ENCODE data around the gene COIL. TPM values are rescaled to one million over a fixed set of nuclear protein-coding genes. Genes with fewer than 3 reads are reported as not detected.

The COIL gene
- total RNA-seq (2022; extraction: Qiagen RNA extraction) = 15.5 to 18.5 TPM (median 15.8 TPM) in 5 replicates

GRCh38 chr17:56960596-56961538 lies at the start of gene COIL:
TSS of gene COIL (minus strand) at chr17:56961050. CDS start at chr17:56961019, 31 bp downstream.

GRCh38 chr17:56977673-56978395 lies 17.0 kb upstream of the COIL start, which contains the start of gene SCPEP1:
TSS of gene SCPEP1 (plus strand) at chr17:56978131. CDS start at chr17:56978160, 29 bp downstream.

GRCh38 chr17:56913867-56914580 lies 46.8 kb downstream of the COIL start, which contains the start of gene TRIM25:
TSS of gene TRIM25 (minus strand) at chr17:56914049. CDS start at chr17:56913988, 61 bp downstream.

Other genes with a start within 250 kb of the COIL start
- 1.2 to 2.3 TPM (median 2.0 TPM) in 5 replicates for gene C17orf67, start 127.1 kb downstream of the COIL start, total RNA-seq (2022; extraction: Qiagen RNA extraction)
- gene DGKE, start 126.9 kb downstream of the COIL start, total RNA-seq (2022; extraction: Qiagen RNA extraction) = 3.2 to 4.4 TPM (median 3.6 TPM) in 5 replicates
- gene TRIM25, start 47.0 kb downstream of the COIL start, total RNA-seq (2022; extraction: Qiagen RNA extraction) = 55.8 to 64.0 TPM (median 58.3 TPM) in 5 replicates
- 39.0 to 43.2 TPM (median 39.5 TPM) in 5 replicates for gene SCPEP1, start 17.1 kb upstream of the COIL start, total RNA-seq (2022; extraction: Qiagen RNA extraction)
- 50.6 to 57.1 TPM (median 52.5 TPM) in 5 replicates for gene AKAP1, start 124.2 kb upstream of the COIL start, total RNA-seq (2022; extraction: Qiagen RNA extraction)

Data from A549 treated with Mapracorat at 1 μM for 4 hours (cell line).